DND-41 (cell line): ENCODE data around the gene GRID2.

Experiments
- EZH2 ChIP-seq: IDR thresholded peaks from 3 replicates; pipeline ENCODE4 v1.6.1; 2012; ENCODE audit warnings: borderline replicate concordance, low read depth, mild to moderate bottlenecking, moderate library complexity, low read length, inconsistent platforms; ENCODE audit not compliant: severe bottlenecking
- TF ChIP-seq, protein P1 (sequence below): IDR thresholded peaks from 2 replicates; pipeline ENCODE4 v1.5.1; 2012; ENCODE audit warnings: borderline replicate concordance, low read length, moderate library complexity, mild to moderate bottlenecking; ENCODE audit not compliant: poor library complexity, severe bottlenecking; ENCODE audit errors: extremely low read depth

DNA sequence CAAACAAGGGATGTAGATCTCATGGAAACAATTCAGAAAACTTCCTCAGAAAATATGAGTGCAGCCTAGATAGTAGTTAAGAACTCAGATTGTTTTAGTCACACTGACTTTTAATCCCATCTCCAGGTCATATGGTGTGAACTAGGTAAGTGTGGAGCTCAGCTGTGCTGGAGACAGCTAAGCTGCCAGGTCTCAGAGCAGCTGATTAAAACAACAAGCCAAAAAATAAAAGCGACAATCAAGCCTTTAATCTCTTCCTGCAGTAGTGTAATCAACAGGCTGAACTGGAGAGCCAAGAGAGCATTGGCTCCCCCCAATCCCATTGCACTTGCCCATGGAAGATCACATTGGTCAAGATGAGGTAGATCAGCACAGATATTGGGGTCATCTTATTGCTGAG, 1426.5 kb downstream of the GRID2 start:
- TF ChIP-seq, protein P1, sequence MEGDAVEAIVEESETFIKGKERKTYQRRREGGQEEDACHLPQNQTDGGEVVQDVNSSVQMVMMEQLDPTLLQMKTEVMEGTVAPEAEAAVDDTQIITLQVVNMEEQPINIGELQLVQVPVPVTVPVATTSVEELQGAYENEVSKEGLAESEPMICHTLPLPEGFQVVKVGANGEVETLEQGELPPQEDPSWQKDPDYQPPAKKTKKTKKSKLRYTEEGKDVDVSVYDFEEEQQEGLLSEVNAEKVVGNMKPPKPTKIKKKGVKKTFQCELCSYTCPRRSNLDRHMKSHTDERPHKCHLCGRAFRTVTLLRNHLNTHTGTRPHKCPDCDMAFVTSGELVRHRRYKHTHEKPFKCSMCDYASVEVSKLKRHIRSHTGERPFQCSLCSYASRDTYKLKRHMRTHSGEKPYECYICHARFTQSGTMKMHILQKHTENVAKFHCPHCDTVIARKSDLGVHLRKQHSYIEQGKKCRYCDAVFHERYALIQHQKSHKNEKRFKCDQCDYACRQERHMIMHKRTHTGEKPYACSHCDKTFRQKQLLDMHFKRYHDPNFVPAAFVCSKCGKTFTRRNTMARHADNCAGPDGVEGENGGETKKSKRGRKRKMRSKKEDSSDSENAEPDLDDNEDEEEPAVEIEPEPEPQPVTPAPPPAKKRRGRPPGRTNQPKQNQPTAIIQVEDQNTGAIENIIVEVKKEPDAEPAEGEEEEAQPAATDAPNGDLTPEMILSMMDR: no peak
- TF ChIP-seq EZH2: no peak
